ENCODE results near the gene PLD5. TPM values are rescaled to one million over a fixed set of nuclear protein-coding genes. Genes with fewer than 3 reads are reported as not detected.

The PLD5 gene
- total RNA-seq, 1 donor: under 0.01 TPM

GRCh38 chr1:242454262-242455051 lies 70.0 kb downstream of the PLD5 start:
- H3K4me1 ChIP-seq (ENCODE audit: insufficient read depth, low read length): no peaks in the 10 kb centered on the region
- peaks cover 3% of the 10 kb centered on the region for H3K27me3 ChIP-seq (ENCODE audit: insufficient read depth, low read length)
- H3K4me3 ChIP-seq (ENCODE audit: low read length): no peak overlapping the region
- H3K9me3 ChIP-seq (ENCODE audit: low read depth, low read length): no peaks in the 10 kb centered on the region

DNA sequence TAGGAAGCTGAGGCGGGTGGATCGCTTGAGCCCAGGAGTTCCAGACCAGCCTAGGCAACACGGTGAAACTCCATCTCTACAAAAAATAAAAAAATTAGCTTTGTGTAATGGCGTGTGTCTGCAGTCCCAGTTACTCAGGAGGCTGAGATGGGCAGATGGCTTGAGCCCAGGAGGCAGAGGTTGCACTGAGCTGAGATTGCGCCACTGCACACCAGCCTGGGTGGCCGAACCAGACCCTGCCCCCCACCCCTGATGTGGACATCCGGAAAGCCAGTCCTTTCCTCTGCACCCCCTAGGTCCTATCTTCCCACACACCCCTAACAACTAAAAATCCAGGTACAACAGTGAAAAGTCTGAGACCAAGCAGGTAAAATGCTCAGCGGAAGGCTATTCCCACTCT lies 71.9 kb downstream of the PLD5 start:
- H3K4me1 ChIP-seq (ENCODE audit: insufficient read depth, low read length): no peaks in the 10 kb centered on the region
- peaks cover 6% of the 10 kb centered on the region for H3K27me3 ChIP-seq (ENCODE audit: insufficient read depth, low read length)

DNA sequence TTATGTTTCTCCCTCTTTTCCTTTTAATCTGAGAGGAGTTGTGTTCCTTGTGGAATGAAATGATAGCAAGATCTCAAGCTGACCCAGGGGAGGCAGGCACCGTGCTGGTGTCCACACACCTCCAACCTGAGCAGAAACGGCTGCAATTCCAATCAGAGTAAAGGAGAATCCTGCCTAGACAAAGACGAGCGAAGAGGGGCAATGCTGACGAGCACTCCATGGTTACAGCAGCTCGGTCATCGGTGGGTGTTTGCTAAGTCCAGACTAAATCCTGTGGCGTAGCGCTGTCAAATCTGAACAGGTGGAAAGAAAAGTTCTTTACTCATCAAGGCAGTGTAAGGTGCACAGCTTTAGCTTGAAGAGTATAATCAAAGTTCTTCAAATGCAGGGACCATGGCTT lies 74.8 kb downstream of the PLD5 start:
- no peaks in the 10 kb centered on the region for H3K4me1 ChIP-seq (ENCODE audit: insufficient read depth, low read length)
- no peaks in the 10 kb centered on the region for H3K9me3 ChIP-seq (ENCODE audit: low read depth, low read length)
- no peak overlapping the region for H3K4me3 ChIP-seq (ENCODE audit: low read length)
- H3K27me3 ChIP-seq (ENCODE audit: insufficient read depth, low read length): peaks cover 3% of the 10 kb centered on the region

More for the DNA sequence above, 71.9 kb downstream of the PLD5 start:
- Histone ChIP-seq H3K9me3 (ENCODE audit: low read depth, low read length) (no peaks in the 10 kb centered on the region), H3K4me3 (ENCODE audit: low read length) (no peak overlapping the region)

- Histone ChIP-seq H3K9me3 (ENCODE audit: low read depth, low read length) (no peaks in the 10 kb centered on the region), H3K4me1 (ENCODE audit: insufficient read depth, low read length) (no peaks in the 10 kb centered on the region), H3K27me3 (ENCODE audit: insufficient read depth, low read length) (peaks cover 3% of the 10 kb centered on the region)
Observed at GRCh38 chr1:242448910-242449645, 75.4 kb downstream of the PLD5 start.

GRCh38 chr1:242447689-242448088 lies 76.8 kb downstream of the PLD5 start:
- no peaks in the 10 kb centered on the region for H3K4me1 ChIP-seq (ENCODE audit: insufficient read depth, low read length)
- H3K27me3 ChIP-seq (ENCODE audit: insufficient read depth, low read length): peaks cover 3% of the 10 kb centered on the region
- H3K9me3 ChIP-seq (ENCODE audit: low read depth, low read length): no peaks in the 10 kb centered on the region
- H3K4me3 ChIP-seq (ENCODE audit: low read length): no peak overlapping the region

More at GRCh38 chr1:242448910-242449645, 75.4 kb downstream of the PLD5 start:
- H3K4me3 ChIP-seq (ENCODE audit: low read length): no peak overlapping the region

DNA sequence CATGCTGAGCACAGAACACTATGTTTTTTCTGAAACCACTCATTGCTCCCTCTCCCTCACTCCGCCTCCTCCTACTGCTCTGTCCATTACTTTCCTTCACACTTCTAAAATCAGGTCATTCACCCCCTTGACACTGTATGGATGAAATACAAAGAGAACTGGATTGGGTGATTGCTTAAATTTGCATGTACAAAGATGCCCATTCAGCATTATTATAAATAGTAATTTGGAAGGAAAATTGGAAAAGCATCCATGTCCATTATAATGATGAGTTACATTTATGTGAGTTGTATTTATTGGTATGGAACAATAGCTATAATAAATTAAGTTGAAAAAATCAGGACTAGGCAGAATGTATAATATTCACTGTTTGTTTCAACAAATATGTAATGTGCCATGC lies 83.7 kb downstream of the PLD5 start:
- no peaks in the 10 kb centered on the region for H3K27me3 ChIP-seq (ENCODE audit: insufficient read depth, low read length)
- no peak overlapping the region for H3K4me3 ChIP-seq (ENCODE audit: low read length)
- H3K4me1 ChIP-seq (ENCODE audit: insufficient read depth, low read length): no peaks in the 10 kb centered on the region

DNA sequence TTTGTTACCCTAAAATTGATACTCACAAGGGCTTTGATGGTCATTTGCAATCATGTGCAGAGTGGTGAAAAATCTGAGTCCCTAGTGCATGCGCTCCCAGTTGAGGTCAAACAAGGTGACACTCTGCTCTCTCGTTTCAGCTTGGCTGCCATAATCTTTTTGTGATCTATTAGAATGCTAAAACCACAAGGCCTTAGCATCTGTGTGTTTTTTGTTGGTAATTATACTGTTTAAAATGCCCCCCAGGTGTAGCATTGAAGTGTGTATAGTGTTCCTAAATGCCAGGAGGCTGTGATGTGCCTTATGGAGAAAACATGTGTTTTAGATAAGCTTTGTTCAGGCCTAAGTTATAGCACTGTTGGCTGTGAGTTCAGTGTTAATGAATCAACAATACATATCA lies 89.3 kb downstream of the PLD5 start:
- H3K4me3 ChIP-seq (ENCODE audit: low read length): no peak overlapping the region
- no peaks in the 10 kb centered on the region for H3K4me1 ChIP-seq (ENCODE audit: insufficient read depth, low read length)
- H3K27me3 ChIP-seq (ENCODE audit: insufficient read depth, low read length): no peaks in the 10 kb centered on the region
- H3K9me3 ChIP-seq (ENCODE audit: low read depth, low read length): no peaks in the 10 kb centered on the region

More for the DNA sequence above, 83.7 kb downstream of the PLD5 start:
- no peaks in the 10 kb centered on the region for H3K9me3 ChIP-seq (ENCODE audit: low read depth, low read length)

- Histone ChIP-seq H3K9me3 (ENCODE audit: low read depth, low read length) (no peaks in the 10 kb centered on the region), H3K4me3 (ENCODE audit: low read length) (no peak overlapping the region), H3K27me3 (ENCODE audit: insufficient read depth, low read length) (no peaks in the 10 kb centered on the region), H3K4me1 (ENCODE audit: insufficient read depth, low read length) (no peaks in the 10 kb centered on the region)
Observed at GRCh38 chr1:242432491-242433095, 91.9 kb downstream of the PLD5 start.

- Histone ChIP-seq H3K9me3 (ENCODE audit: low read depth, low read length) (no peaks in the 10 kb centered on the region), H3K27me3 (ENCODE audit: insufficient read depth, low read length) (no peaks in the 10 kb centered on the region), H3K4me3 (ENCODE audit: low read length) (no peak overlapping the region), H3K4me1 (ENCODE audit: insufficient read depth, low read length) (no peaks in the 10 kb centered on the region)
Observed at GRCh38 chr1:242431786-242432185, 92.7 kb downstream of the PLD5 start.

DNA sequence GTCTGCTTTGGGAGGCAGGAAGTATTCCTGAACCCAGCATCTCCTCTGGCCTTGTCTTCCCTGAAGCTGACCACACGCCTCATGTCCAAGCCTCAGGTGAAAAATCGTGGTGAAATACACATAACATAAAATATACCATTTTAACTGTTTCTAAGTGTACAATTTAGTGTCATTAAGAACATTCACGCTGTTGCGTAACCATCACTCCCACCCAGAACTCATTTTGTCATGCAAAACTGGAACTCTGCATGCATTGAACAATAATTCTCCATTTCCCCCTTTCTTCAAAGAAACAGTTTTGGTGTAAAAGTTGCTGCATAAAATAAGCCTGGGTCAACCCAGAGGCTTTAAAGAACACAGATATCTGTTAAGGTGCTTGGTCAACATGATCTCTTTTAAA lies 93.5 kb downstream of the PLD5 start:
- Histone ChIP-seq H3K4me1 (ENCODE audit: insufficient read depth, low read length) (no peaks in the 10 kb centered on the region), H3K4me3 (ENCODE audit: low read length) (no peak overlapping the region), H3K27me3 (ENCODE audit: insufficient read depth, low read length) (no peaks in the 10 kb centered on the region), H3K9me3 (ENCODE audit: low read depth, low read length) (no peaks in the 10 kb centered on the region)

GRCh38 chr1:242428399-242429190 lies 95.9 kb downstream of the PLD5 start:
- Histone ChIP-seq H3K4me1 (ENCODE audit: insufficient read depth, low read length) (no peaks in the 10 kb centered on the region), H3K9me3 (ENCODE audit: low read depth, low read length) (no peaks in the 10 kb centered on the region), H3K27me3 (ENCODE audit: insufficient read depth, low read length) (no peaks in the 10 kb centered on the region), H3K4me3 (ENCODE audit: low read length) (no peak overlapping the region)

DNA sequence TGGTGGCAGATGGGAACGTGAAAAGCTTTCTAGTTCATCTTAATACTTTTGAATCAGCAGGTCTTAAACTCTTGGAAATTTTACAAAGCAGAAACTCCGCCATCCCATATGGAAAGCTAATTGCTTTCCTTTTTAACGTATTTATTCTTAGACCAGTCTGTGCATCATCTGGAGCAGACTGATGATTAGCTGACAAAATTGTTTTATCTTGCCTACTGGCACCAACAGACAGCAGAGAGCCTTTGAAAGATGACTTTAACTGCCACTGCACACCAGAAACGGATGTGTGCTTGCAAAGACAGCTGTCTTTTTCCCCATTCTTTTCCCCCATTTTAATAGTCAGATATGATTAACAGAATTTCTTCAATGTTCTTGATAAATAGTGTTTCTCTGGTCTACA lies 97.0 kb downstream of the PLD5 start:
- Histone ChIP-seq H3K4me3 (ENCODE audit: low read length) (no peak overlapping the region), H3K9me3 (ENCODE audit: low read depth, low read length) (no peaks in the 10 kb centered on the region), H3K4me1 (ENCODE audit: insufficient read depth, low read length) (no peaks in the 10 kb centered on the region), H3K27me3 (ENCODE audit: insufficient read depth, low read length) (no peaks in the 10 kb centered on the region)

DNA sequence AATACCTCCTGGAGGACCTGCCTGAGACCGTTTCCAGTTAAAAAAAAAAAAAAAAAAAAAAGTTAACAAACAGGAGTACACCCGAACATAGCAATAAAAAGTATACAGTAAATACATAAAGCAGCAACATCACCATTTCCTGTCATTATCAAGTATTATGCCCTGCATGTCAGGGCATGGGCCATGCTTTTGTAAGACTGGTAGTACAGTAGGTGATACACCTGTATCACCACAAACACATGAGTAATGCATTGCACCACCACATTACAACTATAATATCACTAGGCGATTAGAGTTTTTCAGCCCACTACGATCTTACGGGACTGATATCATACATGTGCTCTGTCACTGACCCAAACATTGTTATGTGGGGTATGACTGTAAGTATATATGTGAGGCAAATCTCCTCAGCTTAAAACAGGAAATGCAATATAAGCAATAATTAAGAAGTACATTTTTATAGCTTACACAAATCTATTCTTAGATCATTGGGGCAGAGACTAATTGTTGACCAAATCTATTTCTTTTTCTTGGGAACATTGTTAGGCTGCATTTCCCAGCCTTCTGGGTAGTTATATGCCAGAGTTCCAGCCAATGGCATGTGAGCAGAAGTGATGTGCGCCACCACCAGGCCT lies 98.1 kb downstream of the PLD5 start:
- Histone ChIP-seq H3K4me3 (ENCODE audit: low read length) (no peak overlapping the region), H3K4me1 (ENCODE audit: insufficient read depth, low read length) (no peaks in the 10 kb centered on the region), H3K9me3 (ENCODE audit: low read depth, low read length) (no peaks in the 10 kb centered on the region), H3K27me3 (ENCODE audit: insufficient read depth, low read length) (no peaks in the 10 kb centered on the region)

DNA sequence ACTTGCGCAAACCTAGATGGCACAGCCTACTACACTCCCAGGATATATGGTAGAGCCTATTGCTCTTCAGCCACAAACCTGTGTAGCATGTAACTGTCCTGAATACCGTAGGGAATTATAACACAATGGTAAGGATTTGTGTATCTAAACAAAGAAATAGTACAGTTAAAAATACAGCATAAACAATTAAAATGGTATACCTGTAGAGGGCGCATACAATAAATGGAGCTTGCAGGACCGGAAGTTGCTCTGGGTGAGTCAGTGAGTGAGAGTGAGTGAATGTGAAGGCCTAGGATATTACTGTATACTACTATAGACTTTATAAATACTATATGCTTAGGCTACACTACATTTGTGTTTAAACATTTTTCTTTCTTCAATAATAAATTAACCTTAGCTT lies 99.3 kb downstream of the PLD5 start:
- Histone ChIP-seq H3K27me3 (ENCODE audit: insufficient read depth, low read length) (no peaks in the 10 kb centered on the region), H3K4me1 (ENCODE audit: insufficient read depth, low read length) (no peaks in the 10 kb centered on the region), H3K4me3 (ENCODE audit: low read length) (no peak overlapping the region), H3K9me3 (ENCODE audit: low read depth, low read length) (no peaks in the 10 kb centered on the region)

Data from mononuclear cell (primary cell).